Measurements from ENCODE around the gene UGT1A1. TPM values are rescaled to one million over a fixed set of nuclear protein-coding genes. Genes with fewer than 3 reads are reported as not detected.

The UGT1A1 gene
- total RNA-seq, 1 donor from 2014 or later = 0.77 TPM

- Mint-ChIP-seq H3K27ac (no peak overlapping the region), H3K4me3 (no peak overlapping the region), H3K27me3 (peaks cover 15% of the 10 kb centered on the region), H3K9me3 (no peaks in the 10 kb centered on the region), H3K36me3 (no peaks in the 10 kb centered on the region), H3K4me1 (ENCODE audit: unreplicated experiment) (peaks cover 5% of the 10 kb centered on the region)
- peak; percentile 40 for DNase-seq (ENCODE audit: extremely low spot score, unreplicated experiment)
- TF ChIP-seq CTCF (conservative IDR thresholded peaks at IDR 0.05) = no peak
These were observed 51.7 kb downstream of the UGT1A1 start for GRCh38 chr2:233811732-233812131.

- Mint-ChIP-seq H3K4me3 (no peak overlapping the region), H3K27ac (no peak overlapping the region), H3K4me1 (ENCODE audit: unreplicated experiment) (peaks cover 11% of the 10 kb centered on the region), H3K27me3 (peaks cover 15% of the 10 kb centered on the region), H3K9me3 (no peaks in the 10 kb centered on the region), H3K36me3 (no peaks in the 10 kb centered on the region)
- TF ChIP-seq CTCF (conservative IDR thresholded peaks at IDR 0.05) = no peak
- DNase-seq (ENCODE audit: extremely low spot score, unreplicated experiment) = peak; percentile 37
These were observed 53.4 kb downstream of the UGT1A1 start for GRCh38 chr2:233813236-233814055.

GRCh38 chr2:233814056-233814835 is 54.2 kb downstream of the UGT1A1 start:
- peaks cover 11% of the 10 kb centered on the region for H3K4me1 Mint-ChIP-seq (ENCODE audit: unreplicated experiment)
- no peaks in the 10 kb centered on the region for H3K36me3 Mint-ChIP-seq
- peaks cover 15% of the 10 kb centered on the region for H3K27me3 Mint-ChIP-seq
- H3K4me3 Mint-ChIP-seq = no peak overlapping the region
- TF ChIP-seq CTCF (conservative IDR thresholded peaks at IDR 0.05) = no peak
- H3K9me3 Mint-ChIP-seq = no peaks in the 10 kb centered on the region
- no peak overlapping the region for H3K27ac Mint-ChIP-seq
- DNase-seq (ENCODE audit: extremely low spot score, unreplicated experiment) = peak; percentile 52

- DNase-seq (ENCODE audit: extremely low spot score, unreplicated experiment) = no peak
- H3K27ac Mint-ChIP-seq = no peak overlapping the region
- peaks cover 6% of the 10 kb centered on the region for H3K27me3 Mint-ChIP-seq
- H3K36me3 Mint-ChIP-seq = no peaks in the 10 kb centered on the region
- no peak overlapping the region for H3K4me3 Mint-ChIP-seq
- H3K4me1 Mint-ChIP-seq (ENCODE audit: unreplicated experiment) = peaks cover 11% of the 10 kb centered on the region
- H3K9me3 Mint-ChIP-seq = no peaks in the 10 kb centered on the region
- no peak for TF ChIP-seq CTCF (conservative IDR thresholded peaks at IDR 0.05)
These were observed 55.8 kb downstream of the UGT1A1 start for GRCh38 chr2:233815861-233816260.

GRCh38 chr2:233816334-233816733 is 56.3 kb downstream of the UGT1A1 start:
- Mint-ChIP-seq H3K36me3 (no peaks in the 10 kb centered on the region), H3K4me1 (ENCODE audit: unreplicated experiment) (peaks cover 11% of the 10 kb centered on the region), H3K27ac (no peak overlapping the region), H3K9me3 (no peaks in the 10 kb centered on the region), H3K4me3 (no peak overlapping the region), H3K27me3 (peaks cover 7% of the 10 kb centered on the region)
- no peak for TF ChIP-seq CTCF (conservative IDR thresholded peaks at IDR 0.05)
- no peak for DNase-seq (ENCODE audit: extremely low spot score, unreplicated experiment)
